ENCODE results near the gene RSF1. TPM values are rescaled to one million over a fixed set of nuclear protein-coding genes. Genes with fewer than 3 reads are reported as not detected.

RSF1 gene
- total RNA-seq, 1 donor from 2014 or later, result 74.2 TPM

- Mint-ChIP-seq H3K9me3 (ENCODE audit: unreplicated experiment) (peaks cover 7% of the 10 kb centered on the region), H3K36me3 (ENCODE audit: unreplicated experiment) (peaks cover 15% of the 10 kb centered on the region), H3K27ac (ENCODE audit: unreplicated experiment) (no peak overlapping the region), H3K4me1 (ENCODE audit: unreplicated experiment) (peaks cover 14% of the 10 kb centered on the region), H3K4me3 (ENCODE audit: unreplicated experiment) (no peak overlapping the region), H3K27me3 (ENCODE audit: unreplicated experiment) (no peaks in the 10 kb centered on the region)
- no peak for DNase-seq (ENCODE audit: extremely low spot score, unreplicated experiment)
- TF ChIP-seq CTCF (IDR thresholded peaks at IDR 0.05), result no peak
Measured at GRCh38 chr11:77791301-77791700, 29.2 kb downstream of the RSF1 start.

- Mint-ChIP-seq H3K27ac (ENCODE audit: unreplicated experiment) (no peak overlapping the region), H3K4me1 (ENCODE audit: unreplicated experiment) (peaks cover 11% of the 10 kb centered on the region), H3K36me3 (ENCODE audit: unreplicated experiment) (peaks cover 15% of the 10 kb centered on the region), H3K4me3 (ENCODE audit: unreplicated experiment) (no peak overlapping the region), H3K9me3 (ENCODE audit: unreplicated experiment) (peaks cover 7% of the 10 kb centered on the region), H3K27me3 (ENCODE audit: unreplicated experiment) (no peaks in the 10 kb centered on the region)
- no peak for DNase-seq (ENCODE audit: extremely low spot score, unreplicated experiment)
- no peak for TF ChIP-seq CTCF (IDR thresholded peaks at IDR 0.05)
Measured at GRCh38 chr11:77789731-77790476, 30.6 kb downstream of the RSF1 start.

- H3K36me3 Mint-ChIP-seq (ENCODE audit: unreplicated experiment), result peaks cover 15% of the 10 kb centered on the region
- H3K27me3 Mint-ChIP-seq (ENCODE audit: unreplicated experiment), result no peaks in the 10 kb centered on the region
- no peak for DNase-seq (ENCODE audit: extremely low spot score, unreplicated experiment)
- peaks cover 7% of the 10 kb centered on the region for H3K4me1 Mint-ChIP-seq (ENCODE audit: unreplicated experiment)
- H3K27ac Mint-ChIP-seq (ENCODE audit: unreplicated experiment), result no peak overlapping the region
- H3K4me3 Mint-ChIP-seq (ENCODE audit: unreplicated experiment), result no peak overlapping the region
- peaks cover 7% of the 10 kb centered on the region for H3K9me3 Mint-ChIP-seq (ENCODE audit: unreplicated experiment)
- no peak for TF ChIP-seq CTCF (IDR thresholded peaks at IDR 0.05)
Measured at GRCh38 chr11:77789061-77789730, 31.3 kb downstream of the RSF1 start.

GRCh38 chr11:77784572-77784971 lies 36.0 kb downstream of the RSF1 start:
- Mint-ChIP-seq H3K4me1 (ENCODE audit: unreplicated experiment) (peaks cover 7% of the 10 kb centered on the region), H3K27ac (ENCODE audit: unreplicated experiment) (no peak overlapping the region), H3K4me3 (ENCODE audit: unreplicated experiment) (no peak overlapping the region), H3K36me3 (ENCODE audit: unreplicated experiment) (no peaks in the 10 kb centered on the region), H3K9me3 (ENCODE audit: unreplicated experiment) (no peaks in the 10 kb centered on the region), H3K27me3 (ENCODE audit: unreplicated experiment) (no peaks in the 10 kb centered on the region)
- TF ChIP-seq CTCF (IDR thresholded peaks at IDR 0.05), result no peak
- no peak for DNase-seq (ENCODE audit: extremely low spot score, unreplicated experiment)

- H3K4me3 Mint-ChIP-seq (ENCODE audit: unreplicated experiment), result no peak overlapping the region
- DNase-seq (ENCODE audit: extremely low spot score, unreplicated experiment), result no peak
- H3K27ac Mint-ChIP-seq (ENCODE audit: unreplicated experiment), result no peak overlapping the region
- peaks cover 3% of the 10 kb centered on the region for H3K4me1 Mint-ChIP-seq (ENCODE audit: unreplicated experiment)
- no peaks in the 10 kb centered on the region for H3K36me3 Mint-ChIP-seq (ENCODE audit: unreplicated experiment)
- TF ChIP-seq CTCF (IDR thresholded peaks at IDR 0.05), result no peak
- no peaks in the 10 kb centered on the region for H3K27me3 Mint-ChIP-seq (ENCODE audit: unreplicated experiment)
- H3K9me3 Mint-ChIP-seq (ENCODE audit: unreplicated experiment), result no peaks in the 10 kb centered on the region
Measured at GRCh38 chr11:77783025-77783424, 37.5 kb downstream of the RSF1 start.
